HCT116 (cell line): ENCODE results near the gene SLC2A13. TPM values are rescaled to one million over a fixed set of nuclear protein-coding genes. Genes with fewer than 3 reads are reported as not detected.

Experiments used
- ATAC-seq: fragments of 200-7000 bp; cut with Tn5 transposase; 2 replicates; pipeline ENCODE4 v1.9.1; 2020; ENCODE audit warnings: mild to moderate bottlenecking, moderate library complexity
- BruUV-seq: library from RNA; stranded (reverse); fragments of 400-500 nt; replicated peaks from 2 replicates; lab custom pipeline; 2021; lab: Mats Ljungman, UMichigan
- CTCF ChIA-PET: fragments of 300-600 bp; sonication (Branson Sonifier 250); formaldehyde crosslinking; loops from one replicate; lab custom pipeline; 2021; ENCODE audit warnings: antibody characterized with exemption; lab: Charles Lee
- POLR2A ChIA-PET: fragments of 300-600, 350-600 bp; sonication (Branson Sonifier 250); formaldehyde crosslinking; loops from one replicate; lab custom pipeline; 2021; ENCODE audit warnings: antibody characterized with exemption; lab: Charles Lee
- RAD21 ChIA-PET, 2 experiments: fragments of 300-600 bp; sonication (Branson Sonifier 250); formaldehyde crosslinking; loops; one replicate each; lab custom pipeline; 2023; ENCODE audit warnings: low total read pairs in 2 of 2; ENCODE audit not compliant: uncharacterized antibody in 2 of 2, unreplicated experiment in 2 of 2, low non-redundant PET in 1 of 2; lab: Charles Lee
- DNase-seq: peaks from one replicate; pipeline ENCODE4 v3.0.0-alpha.2; 2010; ENCODE audit warnings: low read depth, low spot score
- H2AFZ ChIP-seq: fragments of 200-600 bp; shearing (Covaris generic), sonication (generic); 2 replicates; pipeline ENCODE4 v1.6.1; 2017; ENCODE audit warnings: low read depth, mixed run types, mixed read lengths, antibody characterized with exemption, low read length; ENCODE audit not compliant: poor library complexity, severe bottlenecking
- H3K27ac ChIP-seq: 2 replicates; pipeline ENCODE4 v1.5.1; 2012; ENCODE audit warnings: low read depth, low read length
- H3K27me3 ChIP-seq: fragments of 200-600 bp; sonication (generic); 2 replicates; pipeline ENCODE4 v1.6.1; 2016; ENCODE audit warnings: mixed run types, low read length, mixed read lengths; ENCODE audit not compliant: insufficient read depth
- H3K36me3 ChIP-seq, 2 experiments: fragments of 200-500 bp in 1 of 2; fragments of 200-600 bp in 1 of 2; sonication (Bioruptor generic) in 1 of 2; sonication (generic) in 1 of 2; 2 replicates each; pipeline versions ENCODE4 v1.5.1 to v1.6.1; 2014 to 2016; ENCODE audit warnings: low read length in 2 of 2, inconsistent platforms in 1 of 2, mixed read lengths in 1 of 2, mixed run types in 1 of 2; ENCODE audit not compliant: insufficient read depth in 2 of 2, control insufficient read depth in 1 of 2
- H3K4me1 ChIP-seq, 2 experiments: fragments of 200-600 bp in 1 of 2; sonication (generic) in 1 of 2; 2 replicates each; pipeline versions ENCODE4 v1.5.1 to v1.6.1; 2012 to 2017; ENCODE audit warnings: low read length in 2 of 2, inconsistent platforms in 1 of 2, mild to moderate bottlenecking in 1 of 2, mixed read lengths in 1 of 2, mixed run types in 1 of 2, moderate library complexity in 1 of 2; ENCODE audit not compliant: insufficient read depth in 2 of 2, control insufficient read depth in 1 of 2
- H3K4me2 ChIP-seq: fragments of 200-600 bp; sonication (generic); 2 replicates; pipeline ENCODE4 v1.6.1; 2017; ENCODE audit warnings: mixed run types, low read length, mixed read lengths
- H3K4me3 ChIP-seq, 2 experiments: fragments of 200-600 bp in 1 of 2; sonication (generic) in 1 of 2; replicated peaks in 1 of 2; 2 replicates each; pipeline ENCODE4 v1.5.1; 2011 to 2016; ENCODE audit warnings: low read length in 2 of 2, control low read depth in 1 of 2, low read depth in 1 of 2, mild to moderate bottlenecking in 1 of 2, mixed read lengths in 1 of 2, mixed run types in 1 of 2
- H3K79me2 ChIP-seq: fragments of 200-600 bp; sonication (generic); 2 replicates; pipeline ENCODE4 v1.6.1; 2017; ENCODE audit warnings: mild to moderate bottlenecking, mixed run types, low read length, moderate library complexity, mixed read lengths; ENCODE audit not compliant: insufficient read depth
- H3K9ac ChIP-seq: fragments of 200-600 bp; sonication (generic); 2 replicates; pipeline ENCODE4 v1.6.1; 2016; ENCODE audit warnings: low read length, mixed read lengths
- H3K9me2 ChIP-seq: fragments of 200-600 bp; sonication (generic), shearing (Covaris generic); 2 replicates; pipeline ENCODE4 v1.6.1; 2017; ENCODE audit warnings: mixed run types, mild to moderate bottlenecking, moderate library complexity; ENCODE audit not compliant: insufficient read depth
- H3K9me3 ChIP-seq, 2 experiments: fragments of 200-500 bp in 1 of 2; fragments of 200-600 bp in 1 of 2; sonication (Bioruptor generic) in 1 of 2; sonication (generic) in 1 of 2; 2 replicates each; pipeline ENCODE4 v1.6.1; 2014 to 2017; ENCODE audit warnings: low read length in 2 of 2, mixed read lengths in 2 of 2, inconsistent platforms in 1 of 2, low read depth in 1 of 2, mild to moderate bottlenecking in 1 of 2, mixed run types in 1 of 2, moderate library complexity in 1 of 2; ENCODE audit not compliant: control insufficient read depth in 1 of 2, insufficient read depth in 1 of 2
- H4K20me1 ChIP-seq: fragments of 200-600 bp; sonication (generic), shearing (Covaris generic); 2 replicates; pipeline ENCODE4 v1.6.1; 2017; ENCODE audit warnings: mixed run types, mild to moderate bottlenecking, moderate library complexity; ENCODE audit not compliant: insufficient read depth
- ATF3 ChIP-seq: IDR thresholded peaks from 2 replicates; pipeline ENCODE4 v1.6.1; 2012
- ELF1 ChIP-seq: IDR thresholded peaks from 2 replicates; pipeline ENCODE4 v1.6.1; 2012; ENCODE audit warnings: low read depth, borderline replicate concordance
- EZH2 ChIP-seq: fragments of 200-600 bp; sonication (generic); IDR thresholded peaks from 2 replicates; pipeline ENCODE4 v1.6.1; 2017; ENCODE audit warnings: antibody characterized with exemption, mixed run types
- EZH2phosphoT487 ChIP-seq: fragments of 200-600 bp; IDR thresholded peaks from 2 replicates; pipeline ENCODE4 v1.6.1; 2018; ENCODE audit warnings: antibody characterized with exemption, borderline replicate concordance
- FOSL1 ChIP-seq: IDR thresholded peaks from 2 replicates; pipeline ENCODE4 v1.6.1; 2012; ENCODE audit warnings: low read depth
- JUND ChIP-seq: IDR thresholded peaks from 2 replicates; pipeline ENCODE4 v1.6.1; 2012
- MAX ChIP-seq: IDR thresholded peaks from 2 replicates; pipeline ENCODE4 v1.6.1; 2012
- RAD21 ChIP-seq: IDR thresholded peaks from 2 replicates; pipeline ENCODE4 v1.6.1; 2012; ENCODE audit warnings: low read depth, mild to moderate bottlenecking
- REST ChIP-seq: IDR thresholded peaks from 2 replicates; pipeline ENCODE4 v1.6.1; 2012; ENCODE audit warnings: low read depth
- SIN3A ChIP-seq: IDR thresholded peaks from 2 replicates; pipeline ENCODE4 v1.6.1; 2012; ENCODE audit warnings: low read depth
- SP1 ChIP-seq: IDR thresholded peaks from 2 replicates; pipeline ENCODE4 v1.6.1; 2012; ENCODE audit warnings: low read depth
- SRF ChIP-seq: IDR thresholded peaks from 2 replicates; pipeline ENCODE4 v1.6.1; 2012; ENCODE audit warnings: low read depth
- YY1 ChIP-seq: IDR thresholded peaks from 2 replicates; pipeline ENCODE4 v1.6.1; 2011; ENCODE audit warnings: low read length, low read depth, moderate library complexity, mild to moderate bottlenecking; ENCODE audit not compliant: insufficient replicate concordance; ENCODE audit errors: extremely low read depth
- ZBTB33 ChIP-seq: IDR thresholded peaks from 2 replicates; pipeline ENCODE4 v1.6.1; 2011; ENCODE audit warnings: mild to moderate bottlenecking, low read length, moderate library complexity; ENCODE audit not compliant: insufficient replicate concordance; ENCODE audit errors: extremely low read depth
- ZFX ChIP-seq: fragments of 450-650 bp; IDR thresholded peaks from 2 replicates; pipeline ENCODE4 v1.6.1; 2017
- intact Hi-C: fragments of 100-400 bp; cut with micrococcal nuclease; formaldehyde crosslinking; loops from 2 replicates; pipeline ENCODE4 v1.10.0; 2022
- total RNA-seq: library from RNA; stranded (reverse); gene quantifications from one replicate; pipeline ENCODE4 v1.2.1, GENCODE V29; 2021; ENCODE audit not compliant: unreplicated experiment

The SLC2A13 gene
- total RNA-seq, 1 experiment from 2014 or later: 6.8 TPM

- Histone ChIP-seq H3K4me2 (no peak overlapping the region), H3K27ac (no peak overlapping the region), H3K4me1 (no peaks in the 10 kb centered on the region), H4K20me1 (no peaks in the 10 kb centered on the region), H3K9ac (no peak overlapping the region), H2AFZ (no peak overlapping the region), H3K4me3 (no peak overlapping the region), H3K79me2 (no peaks in the 10 kb centered on the region), H3K9me3 (no peaks in the 10 kb centered on the region), H3K36me3 (no peaks in the 10 kb centered on the region), H3K27me3 (no peaks in the 10 kb centered on the region)
- BruUV-seq: no TSS peak
- RAD21 ChIA-PET: no interaction called here
- CTCF ChIA-PET: no interaction called here
- intact Hi-C loops: no loop called here
- TF ChIP-seq SIN3A: no peak
- TF ChIP-seq FOSL1: no peak
- TF ChIP-seq YY1: no peak
- no peak for TF ChIP-seq ATF3
- no peak for TF ChIP-seq SP1
- TF ChIP-seq SRF: no peak
- no peak for TF ChIP-seq REST
- TF ChIP-seq ELF1: no peak
- TF ChIP-seq ZFX: no peak
- no peak for TF ChIP-seq EZH2phosphoT487
- no peak for TF ChIP-seq MAX
- no peak for TF ChIP-seq RAD21
- no peak for TF ChIP-seq JUND
- TF ChIP-seq EZH2: no peak
- TF ChIP-seq ZBTB33: no peak
- TF ChIP-seq, all 23 proteins: peak for 0
- no peak for DNase-seq
- POLR2A ChIA-PET: no interaction called here
- no peak for ATAC-seq
- H3K9me2 ChIP-seq: no peaks in the 10 kb centered on the region
Observed at GRCh38 chr12:39736406-39736805, 369.5 kb downstream of the SLC2A13 start.
